ENCODE results near the gene SLC22A12.
A peak's percentile ranks its signal among the peaks of the same experiment; 100 is the strongest.

The SLC22A12 gene

GRCh38 chr11:64585150-64585549 is 5.9 kb upstream of the SLC22A12 start:
- peak; percentile 35 for DNase-seq (ENCODE audit: low read depth)
- H3K4me3 ChIP-seq (ENCODE audit: low read depth, low read length): no peak overlapping the region
- no peak for TF ChIP-seq MYC (IDR thresholded peaks at IDR 0.05; ENCODE audit: low read depth, low read length)
- TF ChIP-seq CTCF (IDR thresholded peaks at IDR 0.05; ENCODE audit: low read depth, low read length): no peak
- TF ChIP-seq POLR2A (IDR thresholded peaks at IDR 0.05; ENCODE audit: extremely low read depth, insufficient read length): no peak
- TF ChIP-seq MAX (IDR thresholded peaks at IDR 0.05; ENCODE audit: low read depth, low read length): no peak

GRCh38 chr11:64586366-64586765 is 4.7 kb upstream of the SLC22A12 start:
- DNase-seq (ENCODE audit: low read depth): no peak
- TF ChIP-seq MAX (IDR thresholded peaks at IDR 0.05; ENCODE audit: low read depth, low read length) (no peak), MYC (IDR thresholded peaks at IDR 0.05; ENCODE audit: low read depth, low read length) (no peak), POLR2A (IDR thresholded peaks at IDR 0.05; ENCODE audit: extremely low read depth, insufficient read length) (no peak), CTCF (IDR thresholded peaks at IDR 0.05; ENCODE audit: low read depth, low read length) (no peak)
- H3K4me3 ChIP-seq (ENCODE audit: low read depth, low read length): no peak overlapping the region

- no peak for DNase-seq (ENCODE audit: low read depth)
- no peak overlapping the region for H3K4me3 ChIP-seq (ENCODE audit: low read depth, low read length)
- TF ChIP-seq MAX (IDR thresholded peaks at IDR 0.05; ENCODE audit: low read depth, low read length): no peak
These were observed 2.3 kb upstream of the SLC22A12 start for GRCh38 chr11:64588701-64589100.

- TF ChIP-seq MAX (IDR thresholded peaks at IDR 0.05; ENCODE audit: low read depth, low read length): no peak
- no peak for TF ChIP-seq CTCF (IDR thresholded peaks at IDR 0.05; ENCODE audit: low read depth, low read length)
- no peak for TF ChIP-seq POLR2A (IDR thresholded peaks at IDR 0.05; ENCODE audit: extremely low read depth, insufficient read length)
- TF ChIP-seq MYC (IDR thresholded peaks at IDR 0.05; ENCODE audit: low read depth, low read length): no peak
- no peak overlapping the region for H3K4me3 ChIP-seq (ENCODE audit: low read depth, low read length)
- no peak for DNase-seq (ENCODE audit: low read depth)
These were observed 525 bp downstream of the SLC22A12 start for GRCh38 chr11:64591257-64592233.

- TF ChIP-seq POLR2A (IDR thresholded peaks at IDR 0.05; ENCODE audit: extremely low read depth, insufficient read length) (no peak), CTCF (IDR thresholded peaks at IDR 0.05; ENCODE audit: low read depth, low read length) (no peak), MAX (IDR thresholded peaks at IDR 0.05; ENCODE audit: low read depth, low read length) (no peak), MYC (IDR thresholded peaks at IDR 0.05; ENCODE audit: low read depth, low read length) (no peak)
- no peak overlapping the region for H3K4me3 ChIP-seq (ENCODE audit: low read depth, low read length)
- no peak for DNase-seq (ENCODE audit: low read depth)
These were observed 1.2 kb downstream of the SLC22A12 start for GRCh38 chr11:64592234-64592615.

- no peak for DNase-seq (ENCODE audit: low read depth)
- H3K4me3 ChIP-seq (ENCODE audit: low read depth, low read length): no peak overlapping the region
- TF ChIP-seq MAX (IDR thresholded peaks at IDR 0.05; ENCODE audit: low read depth, low read length): no peak
- TF ChIP-seq MYC (IDR thresholded peaks at IDR 0.05; ENCODE audit: low read depth, low read length): no peak
- TF ChIP-seq POLR2A (IDR thresholded peaks at IDR 0.05; ENCODE audit: extremely low read depth, insufficient read length): no peak
- TF ChIP-seq CTCF (IDR thresholded peaks at IDR 0.05; ENCODE audit: low read depth, low read length): no peak
These were observed 1.6 kb downstream of the SLC22A12 start for GRCh38 chr11:64592656-64593055.

Data from NB4 (cell line).